ENCODE measurements around the gene RABAC1.

- no peak for TF ChIP-seq CTCF (IDR thresholded peaks at IDR 0.05; ENCODE audit: extremely low read depth in 1 of 2, insufficient read depth in 1 of 2, low read depth in 1 of 2, low read length in 2 of 2)
- TF ChIP-seq POLR2A (IDR thresholded peaks at IDR 0.05; ENCODE audit: low read depth, low read length): no peak
- TF ChIP-seq MAX (IDR thresholded peaks at IDR 0.05; ENCODE audit: insufficient read depth, insufficient read length): no peak
Measured at GRCh38 chr19:41960973-41961372, 1.9 kb upstream of the RABAC1 start.

All from endothelial cell of umbilical vein (primary cell).